Activated CD4-positive, alpha-beta T cell treated with anti-CD3 and anti-CD28 coated beads, Interleukin-2, amount 50 U/mL, for 1 hour (primary cell): ENCODE data around the gene TRPC3.
"Not testable (repeated sequence)": the region's sequence is repeated elsewhere in the genome, so short reads cannot be mapped to it uniquely, and the experiment has no call there.

Experiments used
- DNase-seq: peaks from one replicate; pipeline ENCODE4 v3.0.0-alpha.2; 2020

TRPC3 gene

DNA sequence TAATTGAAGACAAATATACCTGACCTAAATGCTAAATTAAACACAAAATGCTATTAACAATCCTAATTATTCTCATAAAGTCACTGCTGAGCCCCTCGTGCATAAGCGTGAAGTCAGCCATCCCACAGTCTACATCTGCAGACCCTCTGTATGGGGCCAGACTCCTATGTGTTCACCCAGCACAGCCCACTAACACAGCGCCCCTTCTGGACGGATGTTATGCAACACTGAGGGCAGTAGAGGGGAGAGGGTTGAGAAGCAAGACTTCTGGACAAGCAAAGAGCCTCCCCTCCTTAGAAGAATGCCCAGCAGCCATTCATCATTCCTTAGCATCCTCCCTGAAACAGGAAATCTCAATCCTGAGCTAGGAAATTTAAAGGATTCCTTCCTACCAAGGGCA lies 7.9 kb downstream of the TRPC3 start:
- no peak for DNase-seq

DNA sequence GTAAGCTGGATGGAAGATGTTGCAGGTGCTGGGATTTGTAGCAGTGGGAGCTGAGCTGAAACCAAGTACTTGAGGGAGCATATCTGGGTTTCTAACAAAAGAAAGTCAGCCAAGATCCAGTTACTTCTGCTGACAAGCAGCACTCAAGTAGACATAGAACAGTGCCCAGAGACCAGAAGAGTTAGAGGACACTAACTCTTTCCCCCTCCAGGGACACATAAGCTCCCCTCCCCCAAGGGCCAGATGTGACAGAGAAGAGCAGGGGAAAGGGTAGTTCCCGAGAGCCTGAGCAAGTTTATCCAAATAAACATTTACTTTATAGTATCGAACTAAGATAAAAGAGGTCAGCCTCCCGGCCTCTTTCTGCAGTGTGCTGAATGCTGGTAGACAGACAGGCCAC lies 12.2 kb downstream of the TRPC3 start:
- DNase-seq, result no peak

DNA sequence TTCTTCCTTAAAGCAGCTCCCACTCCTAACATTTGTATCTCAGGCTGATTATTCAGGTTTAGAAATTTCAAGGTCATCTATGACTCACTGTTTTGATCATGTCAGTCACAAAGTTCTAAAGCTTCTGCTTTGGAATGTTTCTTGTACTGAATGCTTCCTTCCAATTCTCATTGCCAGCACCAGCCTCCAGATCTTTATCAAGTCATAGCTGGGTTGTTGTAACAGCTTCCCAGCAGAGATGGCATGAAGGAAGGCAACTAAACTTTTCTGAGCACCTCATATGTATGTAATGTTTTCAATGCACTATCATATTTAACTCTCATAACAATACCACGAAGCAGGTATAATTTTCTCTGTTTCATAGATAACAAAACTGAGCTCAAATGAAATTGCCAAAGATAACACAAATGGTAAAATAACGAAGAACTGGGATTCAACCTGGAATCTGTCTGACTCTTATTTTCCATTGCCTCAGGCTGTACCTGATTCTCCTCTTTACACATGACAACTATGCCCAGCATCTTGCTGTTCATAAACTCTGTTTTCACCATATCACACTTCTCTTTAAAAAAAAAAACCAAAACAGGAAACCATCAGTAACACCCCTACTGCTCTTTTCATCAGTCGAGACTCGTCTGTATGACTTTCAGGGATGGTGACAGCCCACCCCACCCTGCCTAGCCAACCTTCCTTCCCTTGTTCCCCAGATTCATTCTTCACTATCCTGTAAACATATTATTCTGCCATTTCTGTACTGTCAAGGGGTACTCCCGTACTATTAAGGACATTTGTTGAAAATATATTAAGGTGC lies 13.4 kb downstream of the TRPC3 start:
- no peak for DNase-seq

DNA sequence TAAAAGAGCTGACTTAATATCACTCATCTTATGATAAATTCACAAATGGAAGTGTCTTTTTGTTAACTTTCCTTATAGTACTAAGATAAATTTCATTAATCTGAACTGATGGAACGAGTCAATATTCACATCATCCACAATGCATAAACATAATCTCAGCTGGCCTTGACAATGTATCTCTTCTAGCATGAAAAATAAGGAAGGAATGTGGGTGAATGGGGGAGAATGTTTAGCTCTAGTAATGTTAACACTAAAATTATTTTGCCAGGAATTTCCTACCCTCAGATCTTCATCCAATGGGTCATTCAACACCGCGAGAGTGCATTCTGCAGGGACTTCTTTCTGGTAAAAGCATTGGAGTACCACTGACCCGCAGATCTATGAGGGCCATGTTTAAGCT lies 15.8 kb downstream of the TRPC3 start:
- DNase-seq, result no peak

DNA sequence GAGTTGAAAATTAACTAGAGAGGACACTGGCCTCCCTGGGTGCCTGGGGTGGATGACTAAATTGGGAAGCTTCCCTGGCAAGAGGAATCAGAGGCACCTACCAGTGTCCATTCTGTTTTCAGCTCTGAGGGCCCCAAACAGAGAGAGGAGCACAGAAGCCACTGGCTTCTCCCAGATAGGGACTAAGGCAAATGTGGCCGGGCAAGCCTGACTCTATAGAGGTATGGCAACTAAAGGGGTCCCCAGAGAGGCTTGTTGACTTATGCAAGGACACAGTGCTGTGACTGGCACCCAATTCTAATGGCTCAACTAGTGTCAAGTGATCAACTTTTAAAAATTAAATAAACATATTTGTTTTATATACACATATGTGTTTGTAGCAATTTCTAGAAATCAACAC lies 17.2 kb downstream of the TRPC3 start:
- no peak for DNase-seq

DNA sequence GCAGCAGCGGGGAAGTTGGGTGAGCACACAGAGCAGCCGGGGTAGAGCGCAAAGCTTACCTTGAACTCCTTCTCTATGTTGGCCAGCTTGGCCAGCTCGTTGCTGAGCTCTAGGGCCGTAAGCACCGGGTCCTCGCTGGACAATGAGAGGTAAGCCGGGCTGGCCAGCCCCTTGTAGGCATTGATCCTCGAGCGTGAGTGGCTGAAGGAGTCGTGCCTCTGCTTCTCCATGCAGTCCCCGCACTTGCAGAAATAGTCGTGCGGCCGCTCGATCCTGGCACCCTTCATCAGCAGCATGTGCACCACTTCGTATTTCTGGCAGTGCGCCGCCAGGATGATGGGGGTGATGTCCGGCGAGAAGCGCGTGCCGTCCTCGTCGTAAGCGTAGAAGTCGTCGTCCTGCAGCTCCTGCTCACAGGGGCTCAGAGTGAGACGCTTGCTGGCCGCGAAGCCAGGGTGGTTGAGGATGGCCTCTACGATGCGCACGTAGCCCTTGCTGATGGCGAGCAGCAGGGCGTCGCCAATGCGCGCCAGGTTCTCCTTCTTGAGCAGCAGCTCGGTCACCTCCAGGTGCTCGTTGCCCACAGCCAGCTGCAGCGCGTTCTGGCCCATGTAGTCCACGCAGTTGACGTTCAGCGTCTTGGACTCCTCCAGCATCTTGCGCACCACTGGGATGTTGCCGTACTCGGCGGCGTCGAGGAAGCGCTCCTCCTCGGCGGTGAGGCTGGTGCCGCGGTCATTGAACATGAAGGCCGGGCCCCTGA lies 19.5 kb downstream of the TRPC3 start:
- DNase-seq, result no peak

DNA sequence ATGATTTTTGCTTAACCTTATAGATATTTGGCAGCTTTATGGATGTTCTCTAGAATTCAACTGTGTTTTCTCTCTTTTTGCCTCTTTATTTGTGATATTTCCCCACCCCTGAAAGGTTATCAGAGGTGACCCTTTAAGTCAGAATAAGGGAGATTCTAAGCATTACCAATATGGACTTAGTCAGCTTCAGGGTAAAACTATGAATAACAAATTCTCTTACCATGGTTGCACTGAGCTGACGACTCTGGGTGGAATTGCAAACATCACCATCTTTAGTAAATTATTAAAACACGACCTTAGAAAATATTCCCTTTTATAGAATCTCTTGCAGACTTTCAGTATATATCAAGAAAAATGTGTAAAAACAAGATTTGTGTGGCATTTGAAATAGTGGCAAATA lies 21.6 kb downstream of the TRPC3 start:
- no peak for DNase-seq

GRCh38 chr4:121927948-121928347 lies 23.9 kb downstream of the TRPC3 start:
- DNase-seq, result no peak

DNA sequence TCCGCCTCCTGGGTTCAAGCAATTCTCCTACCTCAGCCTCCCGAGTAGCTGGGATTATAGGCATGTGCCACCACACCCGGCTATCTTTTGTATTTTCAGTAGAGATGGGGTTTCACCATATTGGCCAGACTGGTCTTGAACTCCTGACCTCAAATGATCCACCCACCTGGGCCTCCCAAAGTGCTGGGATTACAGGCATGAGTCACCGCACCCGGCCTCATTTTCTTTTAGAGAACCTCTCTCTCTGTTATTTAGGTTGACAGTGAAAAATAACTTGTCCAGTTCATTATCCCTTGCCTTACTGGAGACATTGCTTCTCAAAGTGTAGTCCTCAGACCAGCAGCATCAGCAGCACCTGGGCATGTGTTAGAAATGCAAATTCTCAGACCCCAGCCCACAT lies 25.4 kb downstream of the TRPC3 start:
- not testable (repeated sequence) for DNase-seq

DNA sequence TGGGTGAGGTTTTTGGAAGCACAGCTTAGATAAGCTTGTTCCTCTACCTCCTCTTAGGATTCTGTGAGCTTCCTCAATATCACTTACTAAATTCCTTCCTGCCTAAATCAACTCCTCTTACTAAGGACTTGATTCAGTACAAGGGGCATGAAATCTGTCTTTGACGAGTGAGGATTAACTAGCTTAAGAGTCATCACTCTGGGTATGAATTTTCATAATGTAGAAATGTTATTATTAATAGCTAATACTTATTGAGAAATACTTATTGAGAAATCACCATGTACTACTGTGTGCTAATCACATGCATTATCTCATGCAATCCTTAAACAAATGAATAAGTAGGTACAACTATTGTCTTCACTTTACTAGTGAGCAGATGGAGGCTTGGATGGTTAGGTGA lies 28.6 kb downstream of the TRPC3 start:
- no peak for DNase-seq

- no peak for DNase-seq
Measured at GRCh38 chr4:121913667-121914066, 38.2 kb downstream of the TRPC3 start.

DNA sequence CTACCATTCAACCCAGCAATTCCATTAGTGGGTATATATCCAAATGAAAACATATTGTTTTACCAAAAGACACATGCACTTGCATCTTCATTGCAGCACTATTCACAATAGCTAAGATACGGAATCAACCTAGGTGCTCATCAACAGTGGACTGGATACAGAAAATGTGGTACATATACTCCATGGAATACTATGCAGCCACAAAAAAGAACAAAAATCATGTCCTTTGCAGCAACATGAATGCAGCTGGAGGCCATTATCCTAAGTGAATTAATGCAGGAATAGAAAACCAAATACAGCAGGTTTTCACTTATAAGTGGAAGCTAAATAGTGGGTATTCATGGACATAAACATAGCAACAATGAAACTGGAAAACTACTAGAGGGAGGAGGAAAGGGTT lies 43.5 kb downstream of the TRPC3 start:
- no peak for DNase-seq

- peak; percentile 48 for DNase-seq
Measured at GRCh38 chr4:121900132-121900983, 51.5 kb downstream of the TRPC3 start.

DNA sequence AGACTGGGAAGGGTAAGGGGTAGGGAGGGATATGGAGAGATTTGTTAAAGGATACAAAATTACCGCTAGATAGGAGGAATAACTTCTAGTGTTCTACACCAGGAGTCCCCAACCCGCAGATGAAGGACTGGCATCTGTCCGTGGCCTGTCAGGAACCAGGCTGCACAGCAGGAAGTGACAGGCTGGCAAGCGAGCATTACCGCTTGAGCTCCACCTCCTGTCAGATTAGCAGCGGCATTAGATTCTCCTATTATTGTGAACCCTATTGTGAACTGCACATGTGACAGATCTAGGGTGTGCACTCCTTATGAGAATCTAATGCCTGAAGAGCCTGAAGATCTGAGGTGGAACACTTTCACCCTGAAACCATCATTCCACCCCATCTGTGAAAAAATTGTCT lies 53.7 kb downstream of the TRPC3 start:
- peak; percentile 2 for DNase-seq

- no peak for DNase-seq
Measured at GRCh38 chr4:121888134-121888533, 63.7 kb downstream of the TRPC3 start.

- no peak for DNase-seq
Measured at GRCh38 chr4:121885115-121885514, 66.7 kb downstream of the TRPC3 start.

DNA sequence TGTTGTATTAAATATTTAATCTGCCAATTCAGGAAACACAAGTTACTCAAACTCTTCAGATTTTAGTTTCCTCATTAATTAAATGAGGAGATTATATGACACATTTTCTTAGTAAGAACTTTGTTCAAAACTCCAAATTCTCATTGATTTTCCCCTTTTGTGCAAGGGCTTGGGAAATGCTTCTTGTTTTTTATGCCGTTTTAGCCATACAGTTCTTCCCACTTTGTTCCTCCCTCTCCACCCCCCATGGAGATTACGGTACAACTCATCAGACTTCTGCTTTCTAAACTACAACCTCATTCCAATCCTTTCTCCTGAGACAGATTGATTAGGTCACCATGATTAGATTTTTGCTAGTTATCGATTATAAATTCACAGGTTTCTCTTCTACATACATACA lies 70.7 kb downstream of the TRPC3 start:
- no peak for DNase-seq

GRCh38 chr4:121879135-121879534 lies 72.7 kb downstream of the TRPC3 start:
- DNase-seq, result no peak

DNA sequence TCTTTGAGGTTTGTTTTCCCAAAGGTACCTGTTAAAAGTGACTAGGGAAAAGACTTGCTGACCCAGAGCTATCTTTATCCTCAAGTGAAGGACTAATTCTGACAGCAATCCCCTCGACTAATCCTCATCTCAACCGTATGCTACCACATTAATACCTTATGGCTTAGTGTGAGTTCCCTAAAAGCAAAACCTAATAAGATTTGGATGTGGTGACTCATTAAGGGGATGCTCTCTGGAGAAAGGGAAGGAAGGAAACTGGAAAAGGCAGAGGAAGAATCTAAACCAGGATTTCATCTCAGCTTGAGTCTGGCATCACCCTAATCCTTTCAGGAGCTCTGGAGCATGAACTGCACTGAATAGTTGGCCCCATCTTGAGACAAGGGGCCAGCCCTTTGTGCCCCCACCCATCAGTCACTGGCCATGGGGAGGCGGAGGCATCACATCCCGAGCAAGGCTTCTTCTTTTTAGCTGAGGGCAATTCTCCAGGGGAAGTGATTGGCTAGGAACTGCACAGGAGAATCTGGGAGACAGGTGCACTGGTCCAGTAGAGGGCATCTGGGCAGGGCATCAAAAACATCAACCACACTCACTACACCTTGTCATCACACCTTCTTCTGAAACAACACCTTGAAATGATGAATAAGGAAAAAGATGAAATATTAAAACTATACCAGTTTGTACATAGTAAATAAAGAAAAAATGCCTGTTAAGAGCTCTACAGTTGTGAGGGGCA lies 74.7 kb downstream of the TRPC3 start:
- DNase-seq, result no peak

- DNase-seq, result no peak
Measured at GRCh38 chr4:121876070-121876469, 75.8 kb downstream of the TRPC3 start.

GRCh38 chr4:121875652-121876051 lies 76.2 kb downstream of the TRPC3 start:
- no peak for DNase-seq

- no peak for DNase-seq
Measured at GRCh38 chr4:121873604-121874003, 78.3 kb downstream of the TRPC3 start.
